Measurements from ENCODE around the gene CSMD2. TPM values are rescaled to one million over a fixed set of nuclear protein-coding genes. Genes with fewer than 3 reads are reported as not detected.

CSMD2 gene
- total and polyA plus RNA-seq, 12 donors, result 0.35 to 5.1 (median 1.5) TPM

DNA sequence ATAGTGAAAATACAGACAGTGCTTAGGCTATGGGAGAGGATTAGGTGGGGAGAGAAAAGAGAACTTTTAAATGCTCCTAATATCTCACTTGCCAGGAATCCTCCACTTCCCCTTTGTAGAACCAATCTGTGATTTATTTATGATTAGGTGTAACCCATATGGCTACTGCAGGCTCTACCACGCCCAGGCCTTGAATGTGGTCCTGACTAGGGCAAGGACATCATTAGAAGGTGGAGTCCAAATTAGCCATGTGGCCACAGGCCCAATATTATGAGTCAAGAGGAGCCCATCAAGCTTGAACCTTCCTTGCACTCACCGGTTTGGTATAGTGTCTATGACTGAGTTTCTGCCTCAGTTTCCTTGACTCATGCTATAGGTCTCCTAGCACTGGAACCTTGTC, 159.7 kb downstream of the CSMD2 start:
- no peak for TF ChIP-seq POLR2A (IDR thresholded peaks at IDR 0.05)
- TF ChIP-seq, protein P1, sequence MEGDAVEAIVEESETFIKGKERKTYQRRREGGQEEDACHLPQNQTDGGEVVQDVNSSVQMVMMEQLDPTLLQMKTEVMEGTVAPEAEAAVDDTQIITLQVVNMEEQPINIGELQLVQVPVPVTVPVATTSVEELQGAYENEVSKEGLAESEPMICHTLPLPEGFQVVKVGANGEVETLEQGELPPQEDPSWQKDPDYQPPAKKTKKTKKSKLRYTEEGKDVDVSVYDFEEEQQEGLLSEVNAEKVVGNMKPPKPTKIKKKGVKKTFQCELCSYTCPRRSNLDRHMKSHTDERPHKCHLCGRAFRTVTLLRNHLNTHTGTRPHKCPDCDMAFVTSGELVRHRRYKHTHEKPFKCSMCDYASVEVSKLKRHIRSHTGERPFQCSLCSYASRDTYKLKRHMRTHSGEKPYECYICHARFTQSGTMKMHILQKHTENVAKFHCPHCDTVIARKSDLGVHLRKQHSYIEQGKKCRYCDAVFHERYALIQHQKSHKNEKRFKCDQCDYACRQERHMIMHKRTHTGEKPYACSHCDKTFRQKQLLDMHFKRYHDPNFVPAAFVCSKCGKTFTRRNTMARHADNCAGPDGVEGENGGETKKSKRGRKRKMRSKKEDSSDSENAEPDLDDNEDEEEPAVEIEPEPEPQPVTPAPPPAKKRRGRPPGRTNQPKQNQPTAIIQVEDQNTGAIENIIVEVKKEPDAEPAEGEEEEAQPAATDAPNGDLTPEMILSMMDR (IDR thresholded peaks at IDR 0.05), result no peak
- no peaks in the 10 kb centered on the region for H3K4me1 ChIP-seq (replicated peaks in 1 of 2)
- H3K4me3 ChIP-seq, result no peak overlapping the region
- H3K36me3 ChIP-seq (replicated peaks in 1 of 2), result no peaks in the 10 kb centered on the region
- intact Hi-C loops (cut with DNase I), result no loop called here
- no peaks in the 10 kb centered on the region for H3K9me3 ChIP-seq (replicated peaks in 1 of 3)
- 83 to 100% (median 97%) methylated on average over 2 of the region's 2 CpGs for WGBS, 4 donors
- no peaks in the 10 kb centered on the region for H3K27me3 ChIP-seq
- DNase-seq, result no peak
- H3K27ac ChIP-seq, result no peak overlapping the region

DNA sequence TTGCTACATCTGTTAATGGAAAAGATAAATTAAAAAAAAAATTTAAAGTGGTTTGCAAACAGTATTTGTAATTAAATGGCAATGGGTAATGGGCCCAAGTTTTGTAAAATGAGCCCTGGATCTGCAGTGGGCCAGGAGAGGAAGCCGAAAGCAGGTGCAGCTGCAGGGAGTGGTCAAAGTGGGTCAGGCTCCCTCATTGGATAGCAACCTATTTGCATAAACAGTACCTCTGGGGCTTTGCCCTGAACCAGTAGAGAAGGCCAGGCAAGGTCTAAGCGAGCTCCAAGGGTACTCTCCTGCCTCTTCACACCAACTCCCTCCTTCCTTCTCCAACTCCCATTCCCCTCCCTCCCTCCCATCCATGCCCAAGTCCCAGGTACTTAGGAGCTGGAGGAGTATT, 162.2 kb downstream of the CSMD2 start:
- DNase-seq, result no peak
- H3K9me3 ChIP-seq (replicated peaks in 1 of 3), result no peaks in the 10 kb centered on the region
- TF ChIP-seq, protein P1 (IDR thresholded peaks at IDR 0.05), result no peak
- no peak for TF ChIP-seq POLR2A (IDR thresholded peaks at IDR 0.05)
- no peaks in the 10 kb centered on the region for H3K27me3 ChIP-seq
- WGBS, 4 donors, result 80 to 88% (median 86%) methylated on average over 2 of the region's 2 CpGs
- no peak overlapping the region for H3K4me3 ChIP-seq
- H3K4me1 ChIP-seq (replicated peaks in 1 of 2), result no peaks in the 10 kb centered on the region
- intact Hi-C loops (cut with DNase I), result no loop called here
- no peaks in the 10 kb centered on the region for H3K36me3 ChIP-seq (replicated peaks in 1 of 2)
- no peak overlapping the region for H3K27ac ChIP-seq

DNA sequence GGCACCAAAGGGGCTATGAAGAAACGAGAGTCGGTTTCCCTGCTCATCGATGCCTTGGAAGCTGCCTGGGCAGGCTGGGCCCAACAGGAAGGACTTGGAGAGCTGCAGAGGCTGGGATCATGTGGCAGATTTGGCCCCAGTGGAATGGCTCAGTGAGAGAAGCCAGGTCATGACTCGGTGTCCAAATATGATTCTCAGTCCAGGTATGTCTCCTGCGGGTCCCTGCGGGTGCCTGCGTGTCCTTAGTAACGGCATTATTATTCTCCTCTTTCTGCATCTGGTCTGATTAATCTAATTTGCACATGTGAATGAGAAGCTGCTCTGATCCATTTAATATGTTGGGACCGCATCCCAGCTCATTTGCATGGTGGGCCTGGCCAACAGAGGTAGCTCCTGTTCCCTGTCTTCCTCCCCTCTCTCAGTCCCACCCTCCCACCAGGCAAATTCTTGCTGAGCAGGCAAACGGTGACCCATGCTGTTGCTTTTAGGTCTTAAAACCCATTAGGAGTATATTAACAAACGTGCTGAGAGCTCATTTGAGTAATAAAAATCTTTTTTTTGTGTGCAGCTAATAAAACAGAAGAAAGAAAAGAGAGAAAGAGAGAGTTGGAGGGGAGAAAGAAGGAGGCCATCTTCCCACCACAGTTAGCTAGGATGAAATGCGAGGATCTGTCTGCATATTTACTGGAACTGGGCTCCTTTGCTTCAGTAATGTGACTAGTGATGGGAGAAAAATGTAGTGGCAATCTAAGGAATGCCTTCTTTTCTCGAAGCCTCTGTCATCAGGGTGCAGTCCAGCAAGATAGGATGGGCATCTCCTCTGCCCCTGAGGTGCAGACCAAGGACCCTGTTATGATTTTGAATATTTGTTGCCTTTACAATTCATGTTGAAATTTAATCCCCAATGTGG, 167.6 kb downstream of the CSMD2 start:
- intact Hi-C loops (cut with DNase I), result no loop called here
- Histone ChIP-seq H3K4me1 (replicated peaks in 1 of 2) (no peaks in the 10 kb centered on the region), H3K4me3 (no peak overlapping the region), H3K36me3 (replicated peaks in 1 of 2) (no peaks in the 10 kb centered on the region), H3K9me3 (replicated peaks in 1 of 3) (no peaks in the 10 kb centered on the region), H3K27me3 (no peaks in the 10 kb centered on the region), H3K27ac (no peak overlapping the region)
- 84 to 94% (median 87%) methylated on average over 13 of the region's 13 CpGs for WGBS, 4 donors
- no peak for DNase-seq
- TF ChIP-seq, protein P1 (IDR thresholded peaks at IDR 0.05), result no peak
- no peak for TF ChIP-seq POLR2A (IDR thresholded peaks at IDR 0.05)

DNA sequence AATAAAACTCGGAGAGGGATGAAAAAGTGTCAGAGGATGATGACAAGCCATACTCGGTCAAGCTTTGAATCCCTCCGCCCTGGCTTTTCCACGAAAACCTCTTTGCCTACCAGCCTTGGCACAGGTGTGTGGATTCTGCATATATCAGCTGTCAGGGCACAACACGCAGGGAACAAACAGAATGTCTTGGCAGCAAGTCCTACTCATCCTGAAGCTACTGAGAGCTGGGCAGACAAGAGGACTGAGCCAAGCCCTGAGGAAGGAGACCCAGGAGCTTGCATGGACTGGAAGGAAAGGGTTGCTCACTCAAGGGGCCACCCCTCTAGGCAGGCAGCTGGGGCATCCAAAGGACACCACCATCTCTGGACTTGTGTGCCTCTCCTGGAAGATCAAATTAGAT, 168.7 kb downstream of the CSMD2 start:
- no peaks in the 10 kb centered on the region for H3K9me3 ChIP-seq (replicated peaks in 1 of 3)
- TF ChIP-seq, protein P1 (IDR thresholded peaks at IDR 0.05), result no peak
- TF ChIP-seq POLR2A (IDR thresholded peaks at IDR 0.05), result no peak
- no peaks in the 10 kb centered on the region for H3K27me3 ChIP-seq
- H3K27ac ChIP-seq, result no peak overlapping the region
- no peaks in the 10 kb centered on the region for H3K4me1 ChIP-seq (replicated peaks in 1 of 2)
- WGBS, 4 donors, result 91 to 93% (median 93%) methylated on average over 5 of the region's 5 CpGs
- no peaks in the 10 kb centered on the region for H3K36me3 ChIP-seq (replicated peaks in 1 of 2)
- H3K4me3 ChIP-seq, result no peak overlapping the region
- no peak for DNase-seq
- intact Hi-C loops (cut with DNase I), result no loop called here
